ENCODE data around the gene KRTAP5-3. TPM values are rescaled to one million over a fixed set of nuclear protein-coding genes. Genes with fewer than 3 reads are reported as not detected.
"Not testable (repeated sequence)": the region's sequence is repeated elsewhere in the genome, so short reads cannot be mapped to it uniquely, and the experiment has no call there.

Gene KRTAP5-3
- total and polyA plus RNA-seq, 9 of the 15 experiments (the other 6 are each of a cell fraction or from before 2014, with no cell fraction given), result not detected

- FAIRE-seq, result no peak
- intact Hi-C loops (cut with micrococcal nuclease), result no loop called here
These were observed 39.8 kb upstream of the KRTAP5-3 start for GRCh38 chr11:1647901-1648652.

GRCh38 chr11:1646540-1646939 is 38.3 kb upstream of the KRTAP5-3 start:
- BruUV-seq (replicated peaks); H3K27ac ChIP-seq (ENCODE audit: extremely low read depth, low read depth, low read length); FAIRE-seq; H3K36me3 ChIP-seq (ENCODE audit: control insufficient read depth, insufficient read depth, low read length); H4K20me1 ChIP-seq (replicated peaks; ENCODE audit: control insufficient read depth, insufficient read depth, low read length); H2AFZ ChIP-seq (ENCODE audit: low read depth, low read length); H3K4me3 ChIP-seq; ATAC-seq; intact Hi-C loops (cut with micrococcal nuclease); CTCF ChIA-PET (ENCODE audit: low intra/inter-chr PET ratio); H3K4me1 ChIP-seq (replicated peaks in 1 of 2; ENCODE audit: control insufficient read depth in 2 of 2, insufficient read depth in 2 of 2, low read length in 2 of 2); H3K79me2 ChIP-seq (ENCODE audit: control insufficient read depth, insufficient read depth, low read length); H3K4me2 ChIP-seq (ENCODE audit: insufficient read depth, low read length); H3K9me3 ChIP-seq (replicated peaks; ENCODE audit: control insufficient read depth, insufficient read depth, low read depth, low read length); H3K9ac ChIP-seq (ENCODE audit: insufficient read depth in 1 of 2, low read depth in 2 of 2, low read length in 2 of 2); DNase-seq (ENCODE audit: extremely low read depth in 1 of 4, low spot score in 3 of 4); in situ Hi-C loops (cut with MboI); H3K9me1 ChIP-seq (ENCODE audit: control insufficient read depth, insufficient read depth, low read length): not testable (repeated sequence)
- WGBS (ENCODE audit: insufficient coverage, low coverage, missing lambda C conversion rate), result 0% methylated on average over 6 of the region's 10 CpGs
- POLR2A ChIA-PET, result interaction anchor here (1.2 to 1.4 kb wide), 2 partner anchors 8 to 9 kb away, joined by 4 read pairs; no protein-coding TSS in a partner anchor
- peaks cover 14 to 76% of the 10 kb centered on the region in 2 experiments for H3K27me3 ChIP-seq (ENCODE audit: control insufficient read depth in 2 of 2, insufficient read depth in 2 of 2, low read length in 2 of 2)

More at GRCh38 chr11:1647901-1648652, 39.8 kb upstream of the KRTAP5-3 start:
- no peaks in the 10 kb centered on the region for H3K79me2 ChIP-seq (ENCODE audit: control insufficient read depth, insufficient read depth, low read length)
- 12% methylated on average over 33 of the region's 35 CpGs for WGBS (ENCODE audit: insufficient coverage, low coverage, missing lambda C conversion rate)
- in situ Hi-C loops (cut with MboI), result no loop called here
- H3K9ac ChIP-seq (ENCODE audit: insufficient read depth in 1 of 2, low read depth in 2 of 2, low read length in 2 of 2), result no peak overlapping the region
- ChIA-PET POLR2A (interaction anchor here (0.6 kb wide), 1 partner anchor 17 kb away, joined by 4 read pairs; no protein-coding TSS in a partner anchor), CTCF (ENCODE audit: low intra/inter-chr PET ratio) (no interaction called here)
- H3K36me3 ChIP-seq (ENCODE audit: control insufficient read depth, insufficient read depth, low read length), result no peaks in the 10 kb centered on the region
- H4K20me1 ChIP-seq (replicated peaks; ENCODE audit: control insufficient read depth, insufficient read depth, low read length), result peaks cover 14% of the 10 kb centered on the region
- ATAC-seq (no peak), DNase-seq (ENCODE audit: extremely low read depth in 1 of 4, low spot score in 3 of 4) (no peak)
- no peak overlapping the region for H3K4me2 ChIP-seq (ENCODE audit: insufficient read depth, low read length)
- BruUV-seq (replicated peaks), result no TSS peak
- no peaks in the 10 kb centered on the region for H3K9me3 ChIP-seq (replicated peaks; ENCODE audit: control insufficient read depth, insufficient read depth, low read depth, low read length)
- H3K27me3 ChIP-seq (ENCODE audit: control insufficient read depth in 2 of 2, insufficient read depth in 2 of 2, low read length in 2 of 2), result peaks cover 23 to 81% of the 10 kb centered on the region in 2 experiments
- TF ChIP-seq ZBTB34 (CRISPR knock-in tag; IDR thresholded peaks at IDR 0.05), result no peak
- no peak for TF ChIP-seq SMARCA4 (IDR thresholded peaks at IDR 0.05)
- TF ChIP-seq CBX5 (IDR thresholded peaks at IDR 0.05; ENCODE audit: borderline replicate concordance, low read depth), result no peak
- no peak for TF ChIP-seq GTF3C2 (IDR thresholded peaks at IDR 0.05; ENCODE audit: borderline replicate concordance, extremely low read depth, insufficient read length)
- no peak for TF ChIP-seq GATA2 (CRISPR knock-in tag; IDR thresholded peaks at IDR 0.05)
- TF ChIP-seq TAF7 (tag; IDR thresholded peaks at IDR 0.05), result no peak
- peaks cover 0 to 9% of the 10 kb centered on the region in 2 experiments; a peak in 1 of 5 replicates for H3K4me1 ChIP-seq (replicated peaks in 1 of 2; ENCODE audit: control insufficient read depth in 2 of 2, insufficient read depth in 2 of 2, low read length in 2 of 2)
- H3K4me3 ChIP-seq, result no peak overlapping the region
- no peaks in the 10 kb centered on the region for H3K9me1 ChIP-seq (ENCODE audit: control insufficient read depth, insufficient read depth, low read length)
- H3K27ac ChIP-seq (ENCODE audit: extremely low read depth, low read depth, low read length), result no peak overlapping the region
- no peak overlapping the region for H2AFZ ChIP-seq (ENCODE audit: low read depth, low read length)

All from K562 (cell line).